Astrocyte (in vitro differentiated cells and primary cell): ENCODE results near the gene FLII. TPM values are rescaled to one million over a fixed set of nuclear protein-coding genes. Genes with fewer than 3 reads are reported as not detected.
A peak's percentile ranks its signal among the peaks of the same experiment; 100 is the strongest.

Experiments used
- DNase-seq: peaks from one replicate; pipeline ENCODE4 v3.0.0-alpha.2; 2010; ENCODE audit warnings: low read depth
- FAIRE-seq: peaks from 2 replicates; lab custom pipeline; 2011; peaks lifted over from hg19 to GRCh38; lab: Jason Lieb, UNC
- H2AFZ ChIP-seq: 2 replicates; pipeline ENCODE4 v1.6.0; 2012; ENCODE audit warnings: low read depth, low read length, inconsistent platforms
- H3K27ac ChIP-seq: 2 replicates; pipeline ENCODE4 v1.5.1; 2011; ENCODE audit warnings: low read depth, low read length, inconsistent platforms
- H3K27me3 ChIP-seq: 2 replicates; pipeline ENCODE4 v1.6.0; 2011; ENCODE audit warnings: low read length, inconsistent platforms; ENCODE audit not compliant: insufficient read depth
- H3K36me3 ChIP-seq: 2 replicates; pipeline ENCODE4 v1.5.1; 2011; ENCODE audit warnings: low read length, inconsistent platforms; ENCODE audit not compliant: insufficient read depth
- H3K4me1 ChIP-seq: 2 replicates; pipeline ENCODE4 v1.5.1; 2011; ENCODE audit warnings: low read length, inconsistent platforms; ENCODE audit not compliant: insufficient read depth
- H3K4me2 ChIP-seq: 2 replicates; pipeline ENCODE4 v1.6.0; 2012; ENCODE audit warnings: low read length, inconsistent platforms
- H3K4me3 ChIP-seq: 2 replicates; pipeline ENCODE4 v1.5.1; 2011; ENCODE audit warnings: low read depth, mild to moderate bottlenecking, low read length, inconsistent platforms; ENCODE audit not compliant: insufficient read depth
- H3K79me2 ChIP-seq: 2 replicates; pipeline ENCODE4 v1.6.0; 2012; ENCODE audit warnings: mild to moderate bottlenecking, low read length, inconsistent platforms; ENCODE audit not compliant: insufficient read depth
- H3K9ac ChIP-seq: 2 replicates; pipeline ENCODE4 v1.6.0; 2012; ENCODE audit warnings: mild to moderate bottlenecking, low read length, inconsistent platforms
- H3K9me3 ChIP-seq: 2 replicates; pipeline ENCODE4 v1.5.1; 2012; ENCODE audit warnings: low read depth, mild to moderate bottlenecking, low read length, inconsistent platforms; ENCODE audit not compliant: insufficient read depth
- H4K20me1 ChIP-seq: 2 replicates; pipeline ENCODE4 v1.6.0; 2012; ENCODE audit warnings: low read length, inconsistent platforms; ENCODE audit not compliant: insufficient read depth
- H3K27ac Mint-ChIP-seq: one replicate; pipeline ENCODE4 v1.8.0; 2021; ENCODE audit warnings: mild to moderate bottlenecking, mixed read lengths; ENCODE audit not compliant: unreplicated experiment
- H3K27me3 Mint-ChIP-seq: one replicate; pipeline ENCODE4 v1.8.0; 2021; ENCODE audit warnings: low read depth, mixed read lengths; ENCODE audit not compliant: unreplicated experiment
- H3K36me3 Mint-ChIP-seq: one replicate; pipeline ENCODE4 v1.8.0; 2021; ENCODE audit warnings: low read depth, mixed read lengths; ENCODE audit not compliant: unreplicated experiment
- H3K4me1 Mint-ChIP-seq: one replicate; pipeline ENCODE4 v1.8.0; 2021; ENCODE audit warnings: low read depth, mixed read lengths; ENCODE audit not compliant: unreplicated experiment
- H3K4me3 Mint-ChIP-seq: one replicate; pipeline ENCODE4 v1.8.0; 2021; ENCODE audit warnings: mild to moderate bottlenecking, moderate library complexity, mixed read lengths; ENCODE audit not compliant: unreplicated experiment
- H3K9me3 Mint-ChIP-seq: one replicate; pipeline ENCODE4 v1.8.0; 2021; ENCODE audit warnings: mild to moderate bottlenecking, mixed read lengths; ENCODE audit not compliant: unreplicated experiment
- EZH2 ChIP-seq: IDR thresholded peaks from 2 replicates; pipeline ENCODE4 v1.6.1; 2012; ENCODE audit warnings: mild to moderate bottlenecking, low read length, inconsistent platforms; ENCODE audit not compliant: insufficient read depth
- total RNA-seq: library from RNA; stranded (reverse); gene quantifications from 2 replicates; pipeline ENCODE4 v1.2.1, GENCODE V29; 2021
- TF ChIP-seq, protein P1 (sequence below): IDR thresholded peaks from 2 replicates; pipeline ENCODE4 v1.5.1; 2011; ENCODE audit warnings: low read depth, mild to moderate bottlenecking, inconsistent platforms, low read length, moderate library complexity; ENCODE audit not compliant: insufficient read depth

Gene FLII
- total RNA-seq, 1 donor from 2014 or later, result 257 TPM

DNA sequence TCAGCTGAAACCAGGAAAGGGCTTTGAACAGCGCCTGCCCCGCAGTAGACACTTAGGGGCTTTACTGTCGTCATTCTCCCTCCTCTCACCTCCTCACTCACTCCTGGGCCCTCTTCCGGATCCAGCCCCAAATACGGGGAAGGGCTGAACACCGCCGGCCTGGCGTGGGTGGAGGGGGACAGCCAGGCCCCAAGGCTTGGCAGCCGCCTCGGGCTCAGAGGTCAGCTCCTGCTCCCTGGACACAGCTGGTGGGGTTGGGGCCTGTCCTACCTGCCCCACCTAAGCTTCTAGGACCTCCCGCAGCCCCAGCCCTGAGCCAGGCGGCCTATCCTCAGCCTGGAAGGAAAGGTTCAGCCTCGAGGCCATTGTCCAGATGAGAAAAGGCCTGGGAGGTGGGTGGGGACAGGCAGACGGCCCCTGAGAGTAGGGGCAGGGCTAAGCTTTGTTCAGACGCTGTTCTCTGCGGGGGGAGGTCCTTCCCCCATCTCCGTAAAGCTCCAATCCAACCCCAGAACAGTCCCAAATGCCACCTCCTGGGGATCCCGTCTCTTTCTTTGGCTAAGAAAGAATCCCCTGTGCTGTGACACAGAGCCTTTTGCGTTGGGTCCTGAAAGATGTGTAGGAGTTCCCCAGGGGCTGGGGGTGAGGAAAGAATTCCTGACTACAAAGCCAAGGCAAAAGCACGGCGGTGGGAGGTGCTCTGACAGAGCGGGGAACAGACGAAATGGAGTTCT is 34.0 kb downstream of the FLII start:
- Histone ChIP-seq H2AFZ (peak overlapping the region; percentile 84), H3K4me1 (peaks cover 27% of the 10 kb centered on the region), H3K27ac (no peak overlapping the region)

DNA sequence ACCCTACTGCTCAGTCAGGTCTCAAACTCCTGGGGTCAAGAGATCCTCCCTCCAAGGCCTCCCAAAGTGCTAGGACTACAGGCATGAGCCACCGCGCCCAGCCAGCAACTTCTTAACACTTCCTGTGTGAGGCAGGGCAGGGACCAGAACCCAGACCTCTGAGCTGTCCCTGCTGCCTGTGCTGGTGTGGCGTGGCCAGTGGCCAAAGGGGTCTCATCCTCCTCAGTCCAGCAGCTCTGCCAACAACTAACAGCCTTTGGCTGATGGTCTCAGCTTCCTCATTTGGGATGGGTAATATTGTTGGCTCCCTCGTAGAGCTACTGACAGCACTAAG is 34.5 kb downstream of the FLII start:
- Mint-ChIP-seq H3K4me1 (peaks cover 7% of the 10 kb centered on the region), H3K9me3 (peaks cover 2% of the 10 kb centered on the region), H3K36me3 (no peaks in the 10 kb centered on the region), H3K27ac (no peak overlapping the region), H3K27me3 (no peaks in the 10 kb centered on the region), H3K4me3 (no peak overlapping the region)
- Histone ChIP-seq H3K27me3 (no peaks in the 10 kb centered on the region), H3K79me2 (peaks cover 32% of the 10 kb centered on the region), H3K27ac (no peak overlapping the region), H3K4me2 (no peak overlapping the region), H2AFZ (no peak overlapping the region), H3K9me3 (no peaks in the 10 kb centered on the region), H4K20me1 (peaks cover 32% of the 10 kb centered on the region), H3K4me1 (peaks cover 31% of the 10 kb centered on the region), H3K4me3 (no peak overlapping the region), H3K36me3 (no peaks in the 10 kb centered on the region), H3K9ac (no peak overlapping the region)
- no peak for DNase-seq
- TF ChIP-seq, protein P1, sequence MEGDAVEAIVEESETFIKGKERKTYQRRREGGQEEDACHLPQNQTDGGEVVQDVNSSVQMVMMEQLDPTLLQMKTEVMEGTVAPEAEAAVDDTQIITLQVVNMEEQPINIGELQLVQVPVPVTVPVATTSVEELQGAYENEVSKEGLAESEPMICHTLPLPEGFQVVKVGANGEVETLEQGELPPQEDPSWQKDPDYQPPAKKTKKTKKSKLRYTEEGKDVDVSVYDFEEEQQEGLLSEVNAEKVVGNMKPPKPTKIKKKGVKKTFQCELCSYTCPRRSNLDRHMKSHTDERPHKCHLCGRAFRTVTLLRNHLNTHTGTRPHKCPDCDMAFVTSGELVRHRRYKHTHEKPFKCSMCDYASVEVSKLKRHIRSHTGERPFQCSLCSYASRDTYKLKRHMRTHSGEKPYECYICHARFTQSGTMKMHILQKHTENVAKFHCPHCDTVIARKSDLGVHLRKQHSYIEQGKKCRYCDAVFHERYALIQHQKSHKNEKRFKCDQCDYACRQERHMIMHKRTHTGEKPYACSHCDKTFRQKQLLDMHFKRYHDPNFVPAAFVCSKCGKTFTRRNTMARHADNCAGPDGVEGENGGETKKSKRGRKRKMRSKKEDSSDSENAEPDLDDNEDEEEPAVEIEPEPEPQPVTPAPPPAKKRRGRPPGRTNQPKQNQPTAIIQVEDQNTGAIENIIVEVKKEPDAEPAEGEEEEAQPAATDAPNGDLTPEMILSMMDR, result no peak
- TF ChIP-seq EZH2, result no peak
- no peak for FAIRE-seq

More for the DNA sequence above, 34.0 kb downstream of the FLII start:
- DNase-seq, result no peak
- Mint-ChIP-seq H3K36me3 (no peaks in the 10 kb centered on the region), H3K4me3 (peak overlapping the region; percentile 88), H3K4me1 (peaks cover 5% of the 10 kb centered on the region), H3K27me3 (no peaks in the 10 kb centered on the region), H3K27ac (peak overlapping the region; percentile 94), H3K9me3 (peaks cover 2% of the 10 kb centered on the region)
- no peak for TF ChIP-seq EZH2
- TF ChIP-seq, protein P1, result no peak
- Histone ChIP-seq H4K20me1 (peaks cover 37% of the 10 kb centered on the region), H3K9ac (peak overlapping the region; percentile 64), H3K27me3 (no peaks in the 10 kb centered on the region), H3K4me3 (peak overlapping the region; percentile 53), H3K9me3 (no peaks in the 10 kb centered on the region), H3K4me2 (peak overlapping the region; percentile 87), H3K36me3 (no peaks in the 10 kb centered on the region), H3K79me2 (peaks cover 38% of the 10 kb centered on the region)
- FAIRE-seq, result no peak
